ENCODE measurements around the gene KLF5.

Gene KLF5

GRCh38 chr13:73081256-73081915 lies 22.6 kb downstream of the KLF5 start:
- no peak for TF ChIP-seq CTCF (IDR thresholded peaks at IDR 0.05; ENCODE audit: control insufficient read depth, extremely low read depth, insufficient read depth)
- no peak overlapping the region for H3K4me3 ChIP-seq (ENCODE audit: low read depth, low read length)
- no peak for DNase-seq (ENCODE audit: low read depth)

- DNase-seq (ENCODE audit: low read depth), result no peak
- no peak overlapping the region for H3K4me3 ChIP-seq (ENCODE audit: low read depth, low read length)
- TF ChIP-seq CTCF (IDR thresholded peaks at IDR 0.05; ENCODE audit: control insufficient read depth, extremely low read depth, insufficient read depth), result no peak
Observed at GRCh38 chr13:73082471-73082870, 23.7 kb downstream of the KLF5 start.

- DNase-seq (ENCODE audit: low read depth), result peak; percentile 23
- no peak for TF ChIP-seq CTCF (IDR thresholded peaks at IDR 0.05; ENCODE audit: control insufficient read depth, extremely low read depth, insufficient read depth)
- H3K4me3 ChIP-seq (ENCODE audit: low read depth, low read length), result no peak overlapping the region
Observed at GRCh38 chr13:73082895-73083294, 24.1 kb downstream of the KLF5 start.

DNA sequence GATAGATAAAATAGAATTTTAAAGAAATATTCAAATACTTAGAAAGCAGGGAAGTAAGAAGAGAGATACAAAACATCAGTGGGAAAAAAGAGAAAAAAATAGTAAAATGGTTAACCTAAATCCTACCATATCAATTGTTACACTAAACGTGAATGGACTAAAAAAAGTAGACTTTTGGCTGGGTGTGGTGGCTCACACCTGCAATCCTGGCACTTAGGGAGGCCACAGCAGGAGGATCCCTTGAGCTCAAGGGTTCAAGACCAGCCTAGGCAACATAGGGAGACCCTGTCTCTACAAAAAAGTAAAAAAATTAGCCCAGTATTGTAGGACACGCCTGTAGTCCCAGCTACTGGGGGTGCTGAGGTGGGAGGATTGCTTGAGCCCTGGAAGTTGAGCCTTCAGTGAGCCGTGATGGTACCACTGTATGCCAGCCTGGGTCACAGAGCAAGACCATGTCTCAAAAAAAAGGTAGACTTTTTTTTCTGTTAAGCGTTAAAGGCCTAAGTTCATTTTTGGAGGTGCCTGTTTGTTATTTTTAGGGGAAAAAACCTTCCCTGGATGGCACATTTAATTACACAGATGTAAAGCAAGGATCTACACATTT lies 29.6 kb downstream of the KLF5 start:
- no peak overlapping the region for H3K4me3 ChIP-seq (ENCODE audit: low read depth, low read length)
- no peak for DNase-seq (ENCODE audit: low read depth)
- TF ChIP-seq CTCF (IDR thresholded peaks at IDR 0.05; ENCODE audit: control insufficient read depth, extremely low read depth, insufficient read depth), result no peak

GRCh38 chr13:73089213-73089612 lies 30.4 kb downstream of the KLF5 start:
- DNase-seq (ENCODE audit: low read depth), result no peak
- TF ChIP-seq CTCF (IDR thresholded peaks at IDR 0.05; ENCODE audit: control insufficient read depth, extremely low read depth, insufficient read depth), result no peak
- H3K4me3 ChIP-seq (ENCODE audit: low read depth, low read length), result no peak overlapping the region

- no peak for DNase-seq (ENCODE audit: low read depth)
- no peak overlapping the region for H3K4me3 ChIP-seq (ENCODE audit: low read depth, low read length)
- TF ChIP-seq CTCF (IDR thresholded peaks at IDR 0.05; ENCODE audit: control insufficient read depth, extremely low read depth, insufficient read depth), result no peak
Observed at GRCh38 chr13:73090116-73090822, 31.5 kb downstream of the KLF5 start.
